DMS153 treated with DMSO at 0.1 percent for 48 hours (cell line): ENCODE results near the gene COL19A1.
"Not testable (repeated sequence)": the region's sequence is repeated elsewhere in the genome, so short reads cannot be mapped to it uniquely, and the experiment has no call there.

Experiments
- DNase-seq: peaks from one replicate; lab custom pipeline; 2025; ENCODE audit not compliant: unreplicated experiment; lab: John Stamatoyannopoulos, UW

COL19A1 gene

DNA sequence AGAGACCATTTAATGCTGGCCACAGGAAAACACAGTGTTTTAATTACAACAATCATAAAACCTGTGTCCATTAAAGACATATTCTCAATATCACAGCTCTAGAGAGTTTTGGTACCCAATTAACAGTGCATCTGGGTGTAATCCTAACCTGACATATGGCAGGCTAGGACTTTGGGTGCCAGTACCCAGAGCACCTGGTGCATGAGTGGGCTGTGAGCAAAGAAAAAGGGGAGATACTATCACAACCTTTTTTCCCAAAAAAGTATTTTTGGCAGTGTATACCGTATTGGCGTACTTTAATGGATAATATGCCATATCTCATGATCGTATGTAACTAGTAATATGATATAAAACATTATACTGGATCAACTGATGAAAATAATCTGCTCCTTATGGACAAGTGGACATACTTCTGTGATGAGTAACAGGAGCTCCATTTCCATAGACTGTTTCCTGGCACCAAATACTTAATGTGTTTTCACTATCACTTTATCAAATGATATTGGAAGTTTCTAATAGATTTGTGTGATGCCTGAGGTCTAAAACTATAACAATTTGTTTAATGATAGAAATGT, 91.7 kb downstream of the COL19A1 start:
- DNase-seq: no peak

DNA sequence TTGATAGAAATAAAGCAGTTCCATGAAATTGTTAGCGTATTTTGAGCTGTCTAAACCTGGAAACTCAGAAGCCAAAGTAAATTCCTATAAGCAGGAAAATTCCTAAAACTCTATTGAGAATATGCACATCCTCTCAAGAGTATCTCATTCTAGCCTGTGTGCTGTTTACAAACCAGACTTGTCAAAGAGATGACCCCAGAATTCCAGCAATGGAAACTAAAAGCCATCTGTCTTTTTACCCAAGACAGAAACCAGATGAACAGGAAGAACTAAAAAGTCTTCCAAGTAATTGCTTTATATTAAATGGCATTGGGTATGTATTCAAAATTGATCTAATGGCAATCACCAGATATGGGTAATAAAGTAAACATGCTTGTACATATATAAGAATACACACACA, 92.6 kb downstream of the COL19A1 start:
- DNase-seq: no peak

DNA sequence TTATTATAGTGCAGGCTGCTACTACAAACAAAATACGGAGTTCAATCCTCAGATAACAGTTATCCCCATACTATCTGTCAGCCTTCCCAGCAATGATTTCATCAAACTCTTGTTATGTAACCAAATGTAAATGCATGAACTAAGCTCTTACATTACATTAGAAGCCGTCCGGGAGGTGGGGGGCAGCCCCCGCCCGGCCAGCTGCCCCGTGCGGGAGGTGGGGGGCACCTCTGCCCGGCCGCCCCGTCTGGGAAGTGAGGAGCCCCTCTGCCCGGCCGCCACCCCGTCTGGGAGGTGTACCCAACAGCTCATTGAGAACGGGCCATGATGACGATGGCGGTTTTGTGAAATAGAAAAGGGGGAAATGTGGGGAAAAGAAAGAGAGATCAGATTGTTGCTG, 99.6 kb downstream of the COL19A1 start:
- not testable (repeated sequence) for DNase-seq

DNA sequence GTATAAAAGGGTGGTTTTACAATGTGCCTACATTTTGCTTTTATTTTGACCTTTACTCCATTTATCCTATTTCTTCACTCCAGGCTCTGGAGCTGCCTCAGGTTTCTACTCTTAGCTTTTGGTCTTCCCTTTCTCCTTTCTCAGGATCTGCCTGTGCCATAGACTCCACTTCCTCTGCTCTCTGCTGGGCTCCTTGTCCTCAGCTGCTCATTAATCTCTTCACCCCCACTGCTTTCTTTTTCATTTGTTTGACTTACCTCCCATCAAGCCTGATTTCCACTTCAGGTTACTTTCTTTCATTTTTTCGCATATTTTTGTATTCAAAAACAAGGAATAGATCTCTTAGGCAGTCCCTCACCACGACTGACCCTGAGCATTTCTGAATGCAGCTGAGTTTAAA, 106.8 kb downstream of the COL19A1 start:
- DNase-seq: no peak

DNA sequence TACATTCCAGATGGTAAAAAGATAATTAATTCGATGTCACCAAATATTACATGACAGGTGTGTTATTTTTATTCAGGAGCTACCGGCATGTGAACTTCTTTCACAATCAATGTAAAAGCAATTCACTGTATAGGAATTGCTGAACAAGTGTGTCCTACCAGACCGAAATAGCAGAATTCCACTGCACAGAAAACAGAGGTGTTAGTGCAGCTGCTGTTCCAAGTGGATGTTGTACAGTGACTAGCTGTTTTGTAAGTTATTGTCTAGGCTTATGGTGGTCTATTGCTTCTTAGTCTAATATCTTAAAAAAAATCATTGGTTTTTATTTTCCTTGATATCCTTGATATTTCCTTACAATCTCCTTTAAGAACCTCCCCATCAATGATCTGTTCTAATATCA, 107.4 kb downstream of the COL19A1 start:
- DNase-seq: no peak

DNA sequence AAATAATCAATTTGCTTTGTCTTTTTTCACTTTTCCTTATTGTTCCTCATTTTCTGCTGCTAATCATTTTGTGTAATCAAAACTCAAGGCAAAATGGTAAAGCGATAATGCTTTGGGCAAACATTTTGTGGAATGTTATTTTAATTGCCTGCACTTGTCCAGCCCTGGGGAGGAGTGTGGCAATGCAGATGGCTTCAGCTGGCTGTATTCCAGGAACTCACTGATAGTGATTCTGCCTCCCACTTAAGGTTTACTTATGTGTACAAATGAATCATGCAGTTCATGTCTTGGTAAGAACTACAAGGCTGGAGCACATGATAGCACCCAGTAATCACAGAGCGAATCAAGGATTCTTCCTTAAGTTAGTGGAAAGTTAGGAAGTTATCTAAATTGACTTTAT, 107.8 kb downstream of the COL19A1 start:
- DNase-seq: no peak

DNA sequence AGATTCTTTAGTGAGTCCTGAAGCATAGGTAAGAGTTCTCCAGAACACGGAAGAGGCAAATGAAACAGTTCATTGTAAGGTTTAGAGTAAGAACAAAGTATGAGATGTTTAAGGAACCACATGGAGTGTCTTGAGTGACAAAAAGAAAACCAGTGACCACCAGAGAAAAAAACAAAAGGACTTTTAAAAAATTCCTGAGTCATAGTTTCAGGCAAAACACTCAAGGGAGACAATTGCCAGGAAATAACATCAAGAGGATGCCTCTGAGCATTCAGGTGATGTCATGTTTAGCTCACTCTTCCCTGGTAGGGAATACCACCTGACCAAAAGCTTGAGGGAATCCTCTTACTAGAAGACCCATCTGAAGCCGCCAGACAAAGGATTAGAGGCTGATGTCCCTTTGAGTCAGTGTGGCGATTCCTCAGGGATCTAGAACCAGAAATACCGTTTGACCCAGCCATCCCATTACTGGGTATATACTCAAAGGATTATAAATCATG, 110.3 kb downstream of the COL19A1 start:
- DNase-seq: no peak

DNA sequence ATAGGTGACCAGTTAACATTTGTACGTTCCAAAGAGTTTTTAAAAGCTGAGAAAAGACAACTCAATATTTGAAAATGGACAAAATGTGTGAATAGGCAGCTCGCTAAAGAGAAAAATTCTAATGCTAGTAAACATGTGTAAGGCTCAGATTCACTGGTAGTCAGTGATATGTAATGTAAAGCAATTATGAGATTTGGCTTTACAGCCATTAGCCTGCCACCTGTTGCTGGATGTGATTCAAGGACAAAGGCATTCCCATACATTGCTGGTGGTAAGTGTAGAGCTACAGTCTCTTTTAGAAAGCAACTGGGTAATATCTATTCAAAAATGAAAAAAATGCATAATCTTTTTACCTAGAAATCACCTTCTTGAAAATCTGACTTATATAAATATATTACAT, 114.3 kb downstream of the COL19A1 start:
- DNase-seq: no peak

DNA sequence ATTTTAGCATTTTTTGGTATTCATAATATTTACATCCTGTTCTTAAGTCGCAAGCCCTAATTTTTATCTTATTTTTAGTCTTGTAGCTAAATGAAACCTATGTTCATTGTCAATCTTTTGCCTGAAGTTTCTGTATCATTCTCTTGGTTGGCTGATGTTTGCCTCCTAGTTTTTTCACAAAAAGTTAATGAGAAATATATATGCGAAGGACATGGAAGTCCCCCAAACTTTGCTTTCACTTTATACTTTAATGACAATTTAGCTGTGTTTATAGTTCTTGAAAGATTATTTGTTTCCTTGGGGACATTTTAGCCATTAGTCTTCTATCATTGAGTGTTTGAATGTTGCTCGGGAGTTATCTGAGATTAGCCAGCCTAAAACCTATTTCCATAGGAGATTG, 118.2 kb downstream of the COL19A1 start:
- DNase-seq: no peak

DNA sequence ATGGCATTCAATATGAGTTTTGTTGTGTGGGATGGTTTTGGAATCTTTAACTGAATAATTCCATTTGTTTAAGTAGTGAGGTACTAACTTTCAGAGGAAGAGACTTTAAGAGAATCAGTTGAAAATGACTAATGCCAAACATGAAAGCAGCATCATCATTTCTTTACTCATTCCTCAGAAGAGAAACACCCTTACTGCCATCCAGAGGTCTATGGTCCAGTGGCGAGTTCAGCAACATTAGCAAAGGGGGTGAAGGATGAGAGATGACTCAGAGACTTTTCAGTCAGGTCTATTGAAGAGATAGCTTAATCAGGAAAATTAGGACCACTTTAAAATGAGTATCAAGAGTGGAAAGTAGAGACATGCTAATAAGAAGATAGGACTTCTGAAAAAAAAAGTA, 118.8 kb downstream of the COL19A1 start:
- DNase-seq: no peak

DNA sequence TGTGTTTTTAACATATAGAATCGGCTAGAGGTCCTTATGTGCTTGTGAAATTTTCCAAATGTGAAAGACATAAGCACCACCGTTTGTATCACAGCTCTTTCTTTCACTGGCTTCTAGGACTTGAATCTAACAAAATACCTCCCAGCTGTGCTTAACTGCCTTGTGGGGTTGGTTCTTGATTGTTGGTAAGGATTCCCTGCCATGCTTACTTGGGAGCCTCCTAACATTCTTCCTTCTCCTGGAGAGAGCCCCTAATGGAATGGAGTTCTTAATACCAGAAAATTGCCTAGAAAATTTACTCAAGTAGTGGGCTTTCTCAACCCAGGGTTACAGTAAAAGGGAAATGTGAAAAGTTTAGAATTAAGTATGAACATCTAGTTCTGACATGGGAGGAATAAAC, 121.2 kb downstream of the COL19A1 start:
- no peak for DNase-seq

DNA sequence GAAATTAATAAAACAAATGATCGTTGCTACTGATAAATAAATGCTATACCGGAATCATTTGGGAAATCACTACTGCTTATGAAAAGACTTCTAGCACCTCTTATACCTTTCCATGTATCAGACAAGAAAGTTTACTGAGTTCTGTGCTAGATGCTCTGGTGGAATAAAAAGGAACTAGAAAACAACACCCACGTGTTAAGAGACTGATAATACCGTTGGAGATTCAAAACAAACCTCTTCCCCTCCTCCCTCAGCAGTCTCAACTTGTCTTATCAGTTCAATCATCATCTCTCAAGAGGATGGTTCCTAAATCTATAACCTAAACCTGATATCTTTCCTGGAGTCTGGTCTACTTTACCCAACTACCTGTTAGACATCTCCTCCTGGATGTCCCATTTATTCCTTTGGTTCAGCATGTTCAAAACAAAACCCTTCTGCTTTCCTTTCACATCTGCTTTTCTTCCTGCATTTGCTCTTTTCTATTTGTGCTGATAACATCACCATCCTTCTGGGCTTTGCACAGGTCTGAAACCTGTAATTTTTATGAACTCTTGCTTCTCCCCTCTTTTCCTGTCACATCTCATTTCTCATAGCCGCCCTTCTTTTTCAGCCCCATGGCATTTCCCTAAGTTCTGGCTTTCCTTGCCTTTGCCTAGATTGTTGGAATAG, 122.2 kb downstream of the COL19A1 start:
- no peak for DNase-seq

DNA sequence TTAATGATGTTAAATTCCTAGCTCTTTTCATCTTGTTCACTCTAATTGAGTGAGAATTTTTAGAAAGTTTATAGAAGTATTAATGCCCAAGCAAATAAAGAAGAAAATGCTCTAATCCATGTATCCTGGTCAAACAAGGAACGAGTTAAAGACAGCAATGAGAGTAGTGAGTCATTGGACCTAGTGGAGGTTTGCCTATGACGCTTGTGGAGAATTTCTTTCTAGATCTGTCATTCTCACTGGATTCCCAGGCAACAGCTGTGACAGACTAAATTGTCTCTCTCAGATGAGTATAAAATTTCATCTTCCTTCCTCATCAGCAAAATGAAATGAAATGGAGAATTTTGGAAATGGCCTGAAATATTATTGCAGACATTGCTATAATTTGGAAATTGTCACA, 127.9 kb downstream of the COL19A1 start:
- no peak for DNase-seq

DNA sequence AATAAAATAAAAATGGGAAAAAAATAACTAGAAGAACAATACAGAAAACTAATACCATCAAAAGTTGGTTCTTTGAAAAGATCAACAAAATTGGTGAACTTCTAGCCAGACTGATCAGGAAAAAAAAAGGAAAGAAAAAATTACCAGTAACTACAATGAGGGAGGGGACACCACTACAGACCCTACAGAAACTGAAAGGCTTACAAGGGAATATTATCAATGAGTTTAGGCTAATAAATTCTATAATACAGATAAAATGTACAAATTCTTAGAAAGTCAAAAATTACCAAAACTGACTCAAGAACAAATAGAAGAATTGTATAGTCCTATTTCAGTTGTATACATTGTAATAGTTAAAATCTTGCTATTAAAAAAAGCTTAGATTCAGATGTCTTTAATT, 141.8 kb downstream of the COL19A1 start:
- DNase-seq: no peak

DNA sequence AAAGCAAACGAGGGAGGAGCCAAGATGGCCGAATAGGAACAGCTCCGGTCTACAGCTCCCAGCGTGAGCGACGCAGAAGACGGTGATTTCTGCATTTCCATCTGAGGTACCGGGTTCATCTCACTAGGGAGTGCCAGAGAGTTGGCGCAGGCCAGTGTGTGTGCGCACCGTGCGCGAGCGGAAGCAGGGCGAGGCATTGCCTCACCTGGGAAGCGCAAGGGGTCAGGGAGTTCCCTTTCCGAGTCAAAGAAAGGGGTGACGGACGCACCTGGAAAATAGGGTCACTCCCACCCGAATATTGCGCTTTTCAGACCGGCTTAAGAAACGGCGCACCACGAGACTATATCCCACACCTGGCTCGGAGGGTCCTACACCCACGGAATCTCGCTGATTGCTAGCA, 144.0 kb downstream of the COL19A1 start:
- DNase-seq: not testable (repeated sequence)

DNA sequence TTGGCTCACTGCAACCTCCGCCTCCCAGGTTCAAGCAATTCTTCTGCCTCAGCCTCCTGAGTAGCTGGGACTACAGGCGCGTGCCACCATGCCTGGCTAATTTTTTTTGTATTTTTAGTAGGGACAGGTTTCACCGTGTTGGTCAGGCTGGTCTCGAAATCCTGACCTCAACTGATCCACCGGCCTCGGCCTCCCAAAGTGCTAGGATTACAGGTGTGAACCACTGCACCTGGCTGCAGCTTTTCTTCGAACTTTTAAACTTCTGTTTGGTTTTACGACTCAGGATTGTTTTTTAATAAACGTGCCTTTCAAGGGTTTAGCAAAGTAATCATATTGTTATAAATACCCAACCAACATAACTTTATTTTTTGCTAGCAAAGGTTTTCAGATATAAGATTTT, 156.8 kb downstream of the COL19A1 start:
- DNase-seq: not testable (repeated sequence)

DNA sequence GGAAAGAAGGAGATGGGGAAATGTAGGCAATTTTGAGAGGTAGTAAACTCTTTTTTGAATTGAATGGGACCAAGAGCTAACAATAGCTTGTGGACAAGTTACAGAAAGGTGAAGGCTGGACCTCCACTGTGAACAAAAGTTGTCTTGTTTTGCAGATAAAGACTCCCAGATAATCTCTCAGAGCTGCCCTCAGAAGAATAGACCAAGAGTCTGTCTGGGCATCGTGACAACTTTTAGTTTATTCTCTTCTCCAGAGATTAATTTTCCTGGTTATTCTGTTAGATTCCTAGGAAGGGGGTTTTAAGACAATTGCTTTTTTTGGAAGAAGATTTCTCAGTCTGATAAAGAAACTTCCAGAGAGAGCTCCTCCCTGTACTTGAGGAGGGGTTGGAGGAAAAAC, 161.9 kb downstream of the COL19A1 start:
- no peak for DNase-seq

DNA sequence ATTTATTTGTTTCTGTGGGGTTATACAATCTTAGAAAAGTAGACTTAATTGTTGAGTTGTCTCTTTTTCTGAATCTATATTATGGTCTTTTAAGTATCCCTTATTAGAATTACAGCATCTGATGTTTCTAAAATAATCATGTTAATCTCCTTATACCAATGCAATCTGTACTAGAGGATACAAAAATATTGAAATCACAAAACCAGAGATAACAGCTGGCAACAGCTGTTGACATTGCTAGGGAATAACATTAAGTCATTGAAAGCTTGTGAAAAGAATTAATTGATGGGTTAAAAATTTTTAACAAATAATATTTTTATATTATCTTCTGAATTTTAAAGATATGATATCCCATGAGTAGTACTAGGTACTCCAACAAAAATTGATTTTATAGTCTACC, 162.6 kb downstream of the COL19A1 start:
- DNase-seq: no peak

DNA sequence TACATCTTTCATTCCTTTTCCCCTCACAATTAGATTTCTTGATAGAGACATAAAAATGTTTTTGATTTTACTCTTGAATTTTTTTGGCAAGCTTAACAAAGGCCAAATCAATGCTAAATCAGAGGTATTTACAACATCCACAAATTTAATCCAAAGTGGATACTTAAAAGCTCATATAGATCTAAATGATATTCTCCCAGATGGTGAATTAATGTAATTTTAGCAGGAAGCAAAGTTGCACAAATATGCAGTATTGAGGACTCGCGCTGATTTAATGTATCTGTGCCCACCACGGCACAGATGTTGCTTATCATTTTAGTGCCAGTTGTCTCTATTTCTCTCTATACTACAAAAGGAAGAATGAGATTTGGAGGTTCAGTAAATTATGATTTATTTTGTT, 167.4 kb downstream of the COL19A1 start:
- no peak for DNase-seq

DNA sequence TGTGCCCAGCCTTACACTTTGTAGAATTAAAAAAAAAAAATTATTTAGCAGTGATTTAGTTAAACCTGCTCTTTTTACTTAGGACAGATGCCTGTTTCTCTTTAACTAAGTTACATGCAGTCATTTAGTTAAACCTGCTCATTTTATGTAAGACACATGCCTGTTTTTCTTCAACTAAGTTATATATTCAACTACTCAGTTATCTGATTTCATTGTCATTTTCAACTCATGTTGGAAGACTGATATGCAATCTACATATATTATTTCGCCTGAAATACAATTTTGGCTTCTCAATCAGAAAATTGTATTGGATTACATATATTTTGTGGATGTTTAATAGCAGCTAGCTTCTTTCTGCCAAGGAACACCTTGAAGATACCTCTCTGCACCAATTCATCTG, 171.1 kb downstream of the COL19A1 start:
- DNase-seq: no peak

DNA sequence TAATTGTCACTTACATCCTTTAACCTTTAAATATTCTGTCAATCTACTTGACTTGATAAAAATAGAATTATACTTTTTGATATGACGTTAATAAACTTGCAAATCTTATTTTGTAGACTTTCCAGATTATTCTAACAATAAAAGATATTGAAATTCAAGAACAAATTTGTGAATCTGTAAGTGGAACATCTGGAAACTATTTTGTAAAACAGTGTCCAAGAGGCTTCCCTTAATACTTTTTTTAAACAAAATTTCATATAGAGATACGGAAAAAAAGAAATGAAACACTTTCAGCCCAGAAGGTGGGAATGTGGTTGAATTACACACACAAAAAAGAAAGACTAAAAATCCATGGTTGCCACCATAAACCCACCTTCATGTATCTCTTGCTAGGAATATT, 174.4 kb downstream of the COL19A1 start:
- DNase-seq: no peak

DNA sequence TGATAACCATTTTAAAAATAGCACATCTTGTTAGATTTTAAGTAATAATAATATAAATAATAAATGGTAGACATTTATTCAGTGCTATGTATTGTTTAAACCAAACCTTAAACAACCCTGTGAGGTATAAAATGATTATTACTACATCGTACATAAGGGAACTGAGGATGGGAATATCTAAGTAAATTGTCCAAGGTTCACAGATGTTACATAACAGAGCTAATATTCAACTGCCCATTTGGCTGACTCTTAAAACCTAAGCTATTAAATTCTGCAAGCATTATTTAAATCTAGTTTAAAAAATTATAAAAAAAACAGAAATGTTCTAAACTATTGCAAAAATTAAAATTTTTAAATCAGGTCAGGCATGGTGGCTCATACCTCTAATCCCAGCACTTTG, 175.1 kb downstream of the COL19A1 start:
- no peak for DNase-seq

DNA sequence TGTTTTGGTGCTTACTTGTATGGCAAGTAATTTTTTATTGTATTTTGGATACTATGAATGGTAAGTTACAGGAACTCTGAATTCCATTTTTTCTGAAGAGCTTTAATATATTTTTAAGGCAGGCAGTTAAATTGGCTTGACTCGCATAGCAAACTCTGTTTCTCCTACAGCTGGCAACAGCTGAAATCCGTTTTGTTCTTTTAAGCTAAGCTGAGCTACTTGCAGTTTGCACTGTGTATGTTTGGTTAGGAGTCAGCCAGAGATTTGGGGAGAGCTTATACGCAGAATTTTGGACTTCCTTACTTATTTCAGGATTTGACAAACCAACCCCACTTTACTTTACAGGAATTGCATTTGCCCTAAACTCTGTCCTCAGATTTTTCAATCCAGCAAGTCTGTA, 179.1 kb downstream of the COL19A1 start:
- DNase-seq: no peak
